H9 (cell line): ENCODE measurements around the gene LYST. TPM values are rescaled to one million over a fixed set of nuclear protein-coding genes. Genes with fewer than 3 reads are reported as not detected.

Experiments
- DNase-seq: peaks from one replicate; pipeline ENCODE4 v3.0.0-alpha.2; 2017
- H2AFZ ChIP-seq: one replicate; pipeline ENCODE4 v1.6.1; 2013; ENCODE audit warnings: mild to moderate bottlenecking, low read length, control low read depth, moderate library complexity
- H2AK5ac ChIP-seq: 2 replicates; pipeline ENCODE4 v1.6.1; 2013; ENCODE audit warnings: low read length, control low read depth, mixed read lengths; ENCODE audit not compliant: insufficient read length
- H2BK120ac ChIP-seq: one replicate; pipeline ENCODE4 v1.6.1; 2013; ENCODE audit warnings: low read depth, mild to moderate bottlenecking, low read length, control low read depth, inconsistent platforms; ENCODE audit not compliant: poor library complexity, severe bottlenecking
- H2BK12ac ChIP-seq: 2 replicates; pipeline ENCODE4 v1.6.1; 2013; ENCODE audit warnings: low read length, control low read depth, mixed read lengths, low read depth; ENCODE audit not compliant: insufficient read length
- H2BK15ac ChIP-seq: 2 replicates; pipeline ENCODE4 v1.6.1; 2013; ENCODE audit warnings: low read depth, low read length, control low read depth
- H2BK20ac ChIP-seq: one replicate; pipeline ENCODE4 v1.6.1; 2013; ENCODE audit warnings: low read depth, mild to moderate bottlenecking, low read length, control low read depth, inconsistent platforms; ENCODE audit not compliant: poor library complexity, severe bottlenecking
- H2BK5ac ChIP-seq: 2 replicates; pipeline ENCODE4 v1.6.1; 2013; ENCODE audit warnings: low read length, control low read depth, mixed read lengths; ENCODE audit not compliant: insufficient read length
- H3K14ac ChIP-seq: 2 replicates; pipeline ENCODE4 v1.6.1; 2013; ENCODE audit warnings: low read length, control low read depth; ENCODE audit not compliant: insufficient read depth
- H3K18ac ChIP-seq: 2 replicates; pipeline ENCODE4 v1.6.1; 2013; ENCODE audit warnings: low read depth, mild to moderate bottlenecking, mixed read lengths, low read length, control low read depth; ENCODE audit not compliant: insufficient read length
- H3K23ac ChIP-seq: 2 replicates; pipeline ENCODE4 v1.6.1; 2013; ENCODE audit warnings: low read length, control low read depth, mixed read lengths, low read depth; ENCODE audit not compliant: insufficient read length
- H3K23me2 ChIP-seq: 2 replicates; pipeline ENCODE4 v1.6.1; 2013; ENCODE audit warnings: low read depth, mild to moderate bottlenecking, mixed read lengths, low read length, control low read depth; ENCODE audit not compliant: insufficient read length, poor library complexity, severe bottlenecking
- H3K27ac ChIP-seq: 2 replicates; pipeline ENCODE4 v1.5.1; 2013; ENCODE audit warnings: low read length, control low read depth, mixed read lengths, low read depth; ENCODE audit not compliant: insufficient read length
- H3K27me3 ChIP-seq: 2 replicates; pipeline ENCODE4 v1.6.1; 2013; ENCODE audit warnings: low read length, control low read depth, inconsistent platforms; ENCODE audit not compliant: insufficient read depth
- H3K4ac ChIP-seq: 2 replicates; pipeline ENCODE4 v1.6.1; 2013; ENCODE audit warnings: low read depth, mild to moderate bottlenecking, control low read depth, inconsistent platforms, low read length, moderate library complexity
- H3K4me1 ChIP-seq: 2 replicates; pipeline ENCODE4 v1.6.1; 2013; ENCODE audit warnings: low read length, control low read depth, inconsistent platforms; ENCODE audit not compliant: insufficient read depth
- H3K4me2 ChIP-seq: 2 replicates; pipeline ENCODE4 v1.6.1; 2013; ENCODE audit warnings: low read length, control low read depth, mixed read lengths; ENCODE audit not compliant: insufficient read length, insufficient read depth
- H3K56ac ChIP-seq: 2 replicates; pipeline ENCODE4 v1.6.1; 2013; ENCODE audit warnings: low read depth, mild to moderate bottlenecking, mixed read lengths, low read length, control low read depth; ENCODE audit not compliant: insufficient read length
- H3K79me1 ChIP-seq: 2 replicates; pipeline ENCODE4 v1.6.1; 2013; ENCODE audit warnings: low read depth, mild to moderate bottlenecking, moderate library complexity, low read length, control low read depth, inconsistent platforms; ENCODE audit not compliant: insufficient read depth, poor library complexity, severe bottlenecking
- H3K79me2 ChIP-seq: 2 replicates; pipeline ENCODE4 v1.6.1; 2013; ENCODE audit warnings: low read length, control low read depth, inconsistent platforms; ENCODE audit not compliant: insufficient read depth
- H3K9ac ChIP-seq: 2 replicates; pipeline ENCODE4 v1.6.1; 2013; ENCODE audit warnings: low read length, control low read depth, mixed read lengths; ENCODE audit not compliant: insufficient read length; ENCODE audit errors: extremely low read depth
- H3K9me3 ChIP-seq: one replicate; pipeline ENCODE4 v1.6.1; 2013; ENCODE audit warnings: low read depth, low read length, inconsistent platforms; ENCODE audit not compliant: control insufficient read depth
- H3T11ph ChIP-seq: one replicate; pipeline ENCODE4 v1.6.1; 2013; ENCODE audit warnings: mild to moderate bottlenecking, low read length, control low read depth, inconsistent platforms
- H4K20me1 ChIP-seq: one replicate; pipeline ENCODE4 v1.6.1; 2013; ENCODE audit not compliant: control insufficient read depth, insufficient read length, insufficient read depth
- H4K5ac ChIP-seq: 2 replicates; pipeline ENCODE4 v1.6.1; 2013; ENCODE audit warnings: low read depth, mild to moderate bottlenecking, mixed read lengths, low read length, control low read depth; ENCODE audit not compliant: insufficient read length
- H4K8ac ChIP-seq: replicated peaks from 2 replicates; pipeline ENCODE4 v1.6.1; 2013; ENCODE audit warnings: low read length, control low read depth, mixed read lengths, low read depth; ENCODE audit not compliant: insufficient read length
- H4K91ac ChIP-seq: 2 replicates; pipeline ENCODE4 v1.6.1; 2013; ENCODE audit warnings: low read depth, mild to moderate bottlenecking, moderate library complexity, mixed read lengths, low read length, control low read depth; ENCODE audit not compliant: insufficient read length
- H3K27ac Mint-ChIP-seq, 3 experiments: 2 replicates in 2 of 3; 3 replicates in 1 of 3; pipeline ENCODE4 v1.8.0; 2020 to 2021; ENCODE audit warnings: mixed read lengths in 3 of 3, mild to moderate bottlenecking in 1 of 3, moderate library complexity in 1 of 3
- H3K27me3 Mint-ChIP-seq: 2 replicates; pipeline ENCODE4 v1.8.0; 2021; ENCODE audit warnings: low read depth, mild to moderate bottlenecking, moderate library complexity, mixed read lengths
- H3K36me3 Mint-ChIP-seq, 3 experiments: 2 replicates in 2 of 3; 3 replicates in 1 of 3; pipeline ENCODE4 v1.8.0; 2020 to 2021; ENCODE audit warnings: low read depth in 3 of 3, mixed read lengths in 3 of 3; ENCODE audit not compliant: insufficient read depth in 1 of 3
- H3K4me1 Mint-ChIP-seq, 2 experiments: 2 replicates each; pipeline ENCODE4 v1.8.0; 2020; ENCODE audit warnings: mixed read lengths in 2 of 2
- H3K4me3 Mint-ChIP-seq, 2 experiments: 2 replicates in 1 of 2; 3 replicates in 1 of 2; pipeline ENCODE4 v1.8.0; 2020 to 2021; ENCODE audit warnings: mild to moderate bottlenecking in 2 of 2, mixed read lengths in 2 of 2, moderate library complexity in 1 of 2
- H3K9me3 Mint-ChIP-seq, 2 experiments: 2 replicates in 1 of 2; 3 replicates in 1 of 2; pipeline ENCODE4 v1.8.0; 2020; ENCODE audit warnings: mild to moderate bottlenecking in 2 of 2, mixed read lengths in 2 of 2, moderate library complexity in 1 of 2
- total RNA-seq: library from RNA; stranded (reverse); gene quantifications from 2 replicates; pipeline ENCODE4 v1.2.1, GENCODE V29; 2021
- TF ChIP-seq, protein P1 (sequence below): fragments of 200-600 bp; sonication (generic); conservative IDR thresholded peaks from 3 replicates; pipeline ENCODE4 v1.8.0; 2021; ENCODE audit warnings: antibody characterized with exemption, mild to moderate bottlenecking

LYST gene
- total RNA-seq, 1 experiment from 2014 or later, result 0.13 TPM

DNA sequence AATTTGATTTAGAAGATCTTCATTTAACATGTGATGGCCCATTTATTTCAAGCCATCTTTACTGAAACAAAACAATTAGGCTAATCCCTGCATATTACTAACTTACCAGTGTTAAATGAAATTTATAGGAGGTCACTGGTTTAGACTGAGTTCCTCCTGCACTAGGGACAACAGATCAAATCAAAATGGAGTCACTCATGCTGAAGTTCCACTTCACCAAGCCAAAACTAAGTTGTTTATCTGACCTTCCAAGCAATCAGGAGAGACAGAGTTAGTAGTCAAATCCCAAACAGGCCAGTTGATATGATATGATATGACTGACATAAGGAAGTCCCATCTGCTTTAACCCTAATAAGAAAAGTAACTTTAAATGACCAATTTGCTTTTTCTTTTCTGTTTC lies 4.8 kb downstream of the LYST start:
- TF ChIP-seq, protein P1, sequence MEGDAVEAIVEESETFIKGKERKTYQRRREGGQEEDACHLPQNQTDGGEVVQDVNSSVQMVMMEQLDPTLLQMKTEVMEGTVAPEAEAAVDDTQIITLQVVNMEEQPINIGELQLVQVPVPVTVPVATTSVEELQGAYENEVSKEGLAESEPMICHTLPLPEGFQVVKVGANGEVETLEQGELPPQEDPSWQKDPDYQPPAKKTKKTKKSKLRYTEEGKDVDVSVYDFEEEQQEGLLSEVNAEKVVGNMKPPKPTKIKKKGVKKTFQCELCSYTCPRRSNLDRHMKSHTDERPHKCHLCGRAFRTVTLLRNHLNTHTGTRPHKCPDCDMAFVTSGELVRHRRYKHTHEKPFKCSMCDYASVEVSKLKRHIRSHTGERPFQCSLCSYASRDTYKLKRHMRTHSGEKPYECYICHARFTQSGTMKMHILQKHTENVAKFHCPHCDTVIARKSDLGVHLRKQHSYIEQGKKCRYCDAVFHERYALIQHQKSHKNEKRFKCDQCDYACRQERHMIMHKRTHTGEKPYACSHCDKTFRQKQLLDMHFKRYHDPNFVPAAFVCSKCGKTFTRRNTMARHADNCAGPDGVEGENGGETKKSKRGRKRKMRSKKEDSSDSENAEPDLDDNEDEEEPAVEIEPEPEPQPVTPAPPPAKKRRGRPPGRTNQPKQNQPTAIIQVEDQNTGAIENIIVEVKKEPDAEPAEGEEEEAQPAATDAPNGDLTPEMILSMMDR, result no peak
- Histone ChIP-seq H3K18ac (no peak overlapping the region), H2BK20ac (no peak overlapping the region), H2BK5ac (no peak overlapping the region), H3K79me1 (no peaks in the 10 kb centered on the region), H3K23me2 (peaks cover 3% of the 10 kb centered on the region), H3K9me3 (no peaks in the 10 kb centered on the region), H4K20me1 (no peaks in the 10 kb centered on the region), H4K8ac (no peak overlapping the region), H2BK12ac (no peak overlapping the region), H3K56ac (no peak overlapping the region), H3T11ph (no peak overlapping the region), H4K91ac (no peak overlapping the region), H3K27ac (no peak overlapping the region), H4K5ac (no peak overlapping the region), H2AK5ac (no peak overlapping the region), H2BK120ac (no peak overlapping the region), H2BK15ac (no peak overlapping the region), H3K4me2 (no peak overlapping the region), H3K79me2 (no peaks in the 10 kb centered on the region), H3K4me1 (no peaks in the 10 kb centered on the region; the same call in 1 of the 2 replicates), H3K27me3 (peaks cover 2% of the 10 kb centered on the region; the same call in 1 of the 2 replicates), H2AFZ (no peak overlapping the region), H3K23ac (no peak overlapping the region), H3K9ac (no peak overlapping the region), H3K4ac (no peak overlapping the region), H3K14ac (no peak overlapping the region)
- H3K4me1 Mint-ChIP-seq, result peaks cover 9 to 11% of the 10 kb centered on the region in 2 experiments
- H3K36me3 Mint-ChIP-seq, result no peaks in the 10 kb centered on the region
- H3K4me3 Mint-ChIP-seq, result no peak overlapping the region
- no peaks in the 10 kb centered on the region; a peak in 1 of 5 replicates for H3K9me3 Mint-ChIP-seq
- peaks cover 28% of the 10 kb centered on the region for H3K27me3 Mint-ChIP-seq
- H3K27ac Mint-ChIP-seq, result no peak overlapping the region
- no peak for DNase-seq
